Calu3 (cell line): ENCODE results near the gene SMU1. TPM values are rescaled to one million over a fixed set of nuclear protein-coding genes. Genes with fewer than 3 reads are reported as not detected.

Source experiments
- BruUV-seq: library from RNA; stranded (reverse); fragments of 400-500 nt; replicated peaks from 2 replicates; lab custom pipeline; 2021; lab: Mats Ljungman, UMichigan
- CTCF ChIA-PET: fragments of 300-600 bp; sonication (Branson Sonifier 250); formaldehyde crosslinking; loops from one replicate; lab custom pipeline; 2022; ENCODE audit warnings: antibody characterized with exemption; lab: Charles Lee
- DNase-seq: peaks from one replicate; pipeline ENCODE4 v3.0.0; 2022
- H3K27ac Mint-ChIP-seq: one replicate; pipeline ENCODE4 v1.8.0; 2022; ENCODE audit warnings: mixed read lengths; ENCODE audit not compliant: unreplicated experiment
- H3K27me3 Mint-ChIP-seq: one replicate; pipeline ENCODE4 v1.8.0; 2022; ENCODE audit warnings: mixed read lengths; ENCODE audit not compliant: unreplicated experiment
- H3K36me3 Mint-ChIP-seq: one replicate; pipeline ENCODE4 v1.8.0; 2022; ENCODE audit warnings: mild to moderate bottlenecking, moderate library complexity, mixed read lengths; ENCODE audit not compliant: insufficient read depth, unreplicated experiment
- H3K4me1 Mint-ChIP-seq: one replicate; pipeline ENCODE4 v1.8.0; 2022; ENCODE audit warnings: mild to moderate bottlenecking, low read depth, mixed read lengths; ENCODE audit not compliant: unreplicated experiment
- H3K4me3 Mint-ChIP-seq: one replicate; pipeline ENCODE4 v1.8.0; 2022; ENCODE audit warnings: mild to moderate bottlenecking, low read depth, moderate library complexity, mixed read lengths; ENCODE audit not compliant: unreplicated experiment
- H3K9me3 Mint-ChIP-seq: one replicate; pipeline ENCODE4 v1.8.0; 2022; ENCODE audit warnings: low read depth, mixed read lengths; ENCODE audit not compliant: unreplicated experiment
- intact Hi-C: fragments of 100-400 bp; cut with micrococcal nuclease; formaldehyde crosslinking; loops from one replicate; pipeline ENCODE4 v1.10.0; 2022; ENCODE audit not compliant: unreplicated experiment
- total RNA-seq: library from RNA; stranded (reverse); gene quantifications from 2 replicates; pipeline ENCODE4 v1.2.3, GENCODE V29; 2022
- TF ChIP-seq, protein P1 (sequence below): fragments of 200-600 bp; IDR thresholded peaks from one replicate; pipeline ENCODE4 v1.8.0; 2022; ENCODE audit warnings: antibody characterized with exemption; ENCODE audit not compliant: unreplicated experiment

Gene SMU1
- total RNA-seq, 1 experiment from 2014 or later, result 12.3 TPM

DNA sequence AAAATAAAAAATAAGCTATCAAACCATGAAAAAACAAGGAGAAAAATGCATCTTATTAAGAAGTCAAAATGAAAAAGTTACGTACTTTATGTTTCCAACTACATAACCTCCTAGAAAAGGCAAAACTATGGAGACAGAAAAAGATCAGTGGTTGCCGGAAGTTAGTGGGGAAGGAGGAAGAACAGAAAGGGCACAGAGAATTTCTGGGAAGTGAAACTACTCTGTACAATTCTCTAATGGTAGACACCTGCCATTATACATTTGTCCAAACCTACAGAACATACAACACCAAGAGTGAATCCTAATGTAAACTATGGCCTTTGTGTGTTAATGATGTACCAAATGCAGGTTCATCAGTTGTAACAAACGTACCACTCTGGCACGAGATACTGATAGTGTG is 25.3 kb downstream of the SMU1 start:
- intact Hi-C loops, result no loop called here
- H3K4me3 Mint-ChIP-seq, result no peak overlapping the region
- no peaks in the 10 kb centered on the region for H3K4me1 Mint-ChIP-seq
- no TSS peak for BruUV-seq
- H3K9me3 Mint-ChIP-seq, result no peaks in the 10 kb centered on the region
- CTCF ChIA-PET, result no interaction called here
- no peaks in the 10 kb centered on the region for H3K27me3 Mint-ChIP-seq
- TF ChIP-seq, protein P1, sequence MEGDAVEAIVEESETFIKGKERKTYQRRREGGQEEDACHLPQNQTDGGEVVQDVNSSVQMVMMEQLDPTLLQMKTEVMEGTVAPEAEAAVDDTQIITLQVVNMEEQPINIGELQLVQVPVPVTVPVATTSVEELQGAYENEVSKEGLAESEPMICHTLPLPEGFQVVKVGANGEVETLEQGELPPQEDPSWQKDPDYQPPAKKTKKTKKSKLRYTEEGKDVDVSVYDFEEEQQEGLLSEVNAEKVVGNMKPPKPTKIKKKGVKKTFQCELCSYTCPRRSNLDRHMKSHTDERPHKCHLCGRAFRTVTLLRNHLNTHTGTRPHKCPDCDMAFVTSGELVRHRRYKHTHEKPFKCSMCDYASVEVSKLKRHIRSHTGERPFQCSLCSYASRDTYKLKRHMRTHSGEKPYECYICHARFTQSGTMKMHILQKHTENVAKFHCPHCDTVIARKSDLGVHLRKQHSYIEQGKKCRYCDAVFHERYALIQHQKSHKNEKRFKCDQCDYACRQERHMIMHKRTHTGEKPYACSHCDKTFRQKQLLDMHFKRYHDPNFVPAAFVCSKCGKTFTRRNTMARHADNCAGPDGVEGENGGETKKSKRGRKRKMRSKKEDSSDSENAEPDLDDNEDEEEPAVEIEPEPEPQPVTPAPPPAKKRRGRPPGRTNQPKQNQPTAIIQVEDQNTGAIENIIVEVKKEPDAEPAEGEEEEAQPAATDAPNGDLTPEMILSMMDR, result no peak
- H3K36me3 Mint-ChIP-seq, result peaks cover 10% of the 10 kb centered on the region
- H3K27ac Mint-ChIP-seq, result no peak overlapping the region
- DNase-seq, result no peak

DNA sequence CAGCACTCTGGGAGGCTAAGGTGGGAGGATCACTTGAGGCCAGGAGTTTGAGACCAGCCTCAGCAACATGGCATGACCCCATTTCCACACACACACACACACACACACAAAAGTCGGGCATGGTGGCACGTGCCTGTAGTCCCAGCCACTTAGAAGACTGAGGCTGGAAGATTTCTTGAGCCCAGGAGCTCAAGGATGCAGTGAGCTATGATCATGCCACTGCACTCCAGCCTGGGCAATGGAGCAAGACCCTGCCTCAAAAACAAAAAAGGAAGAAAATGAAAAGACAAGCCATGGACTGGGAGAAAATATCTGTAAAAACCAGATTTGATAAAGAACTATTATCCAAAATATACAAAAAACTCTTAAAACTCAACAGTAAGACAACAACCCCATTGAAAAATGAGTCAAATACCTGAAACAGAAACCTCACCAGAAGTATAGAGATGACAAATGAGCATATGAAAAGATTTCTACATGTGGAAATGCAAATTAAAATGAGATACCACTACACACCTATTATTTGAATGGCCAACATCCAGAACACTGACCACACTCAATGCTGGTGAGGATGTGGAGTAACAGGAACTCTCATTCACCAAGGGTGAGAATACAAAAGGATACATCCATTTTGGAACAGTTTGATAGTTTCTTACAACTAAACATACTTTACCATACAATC is 26.7 kb downstream of the SMU1 start:
- Mint-ChIP-seq H3K4me1 (peaks cover 4% of the 10 kb centered on the region), H3K4me3 (no peak overlapping the region), H3K27me3 (no peaks in the 10 kb centered on the region), H3K9me3 (no peaks in the 10 kb centered on the region), H3K27ac (no peak overlapping the region), H3K36me3 (peaks cover 13% of the 10 kb centered on the region)
- no TSS peak for BruUV-seq
- TF ChIP-seq, protein P1, result no peak
- intact Hi-C loops, result no loop called here
- DNase-seq, result no peak
- CTCF ChIA-PET, result no interaction called here

DNA sequence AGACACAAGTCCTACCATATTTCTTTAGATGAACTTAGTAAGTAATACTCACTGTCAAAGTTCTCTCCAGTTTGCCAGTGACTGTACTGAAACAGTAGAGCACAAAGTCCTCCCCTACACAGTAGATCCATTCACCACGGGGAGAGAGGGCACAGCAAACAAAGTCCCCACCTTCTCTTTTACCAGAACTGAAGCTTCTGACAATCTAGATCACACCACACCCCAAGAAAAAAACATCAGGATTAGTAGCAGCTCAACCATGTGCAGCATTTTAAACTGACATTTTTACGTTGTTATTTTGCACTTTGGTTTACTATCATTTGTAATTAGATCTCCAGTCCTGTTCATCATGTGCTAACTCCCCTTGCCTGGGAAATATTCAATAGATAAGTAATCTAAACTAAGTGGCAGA is 28.4 kb downstream of the SMU1 start:
- intact Hi-C loops, result no loop called here
- H3K9me3 Mint-ChIP-seq, result no peaks in the 10 kb centered on the region
- no peak overlapping the region for H3K4me3 Mint-ChIP-seq
- TF ChIP-seq, protein P1, result no peak
- H3K4me1 Mint-ChIP-seq, result peaks cover 15% of the 10 kb centered on the region
- H3K27me3 Mint-ChIP-seq, result no peaks in the 10 kb centered on the region
- no peak for DNase-seq
- H3K36me3 Mint-ChIP-seq, result peaks cover 27% of the 10 kb centered on the region
- BruUV-seq, result no TSS peak
- H3K27ac Mint-ChIP-seq, result no peak overlapping the region
- CTCF ChIA-PET, result interaction anchor here (0.6 kb wide), 1 partner anchor 84 kb away, joined by 3 read pairs; no protein-coding TSS in a partner anchor

DNA sequence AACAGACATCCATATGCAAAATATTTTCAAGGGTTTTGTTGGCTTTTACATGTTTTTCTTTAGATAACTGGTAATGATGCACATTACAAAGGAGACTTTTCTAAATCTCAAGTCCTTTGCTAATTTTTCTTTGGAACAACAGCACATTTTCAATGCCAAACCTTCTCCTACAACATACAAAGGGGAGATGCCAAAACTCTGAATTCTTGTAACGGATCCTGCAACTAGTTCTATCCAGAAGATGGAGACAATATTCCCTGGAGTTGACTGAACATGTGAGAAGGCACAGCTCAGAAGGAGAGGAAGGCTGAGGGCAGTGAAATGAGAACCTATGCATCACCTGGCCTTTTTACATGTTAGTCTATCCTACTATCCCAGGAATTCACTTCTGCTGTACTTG is 30.4 kb downstream of the SMU1 start:
- Mint-ChIP-seq H3K9me3 (no peaks in the 10 kb centered on the region), H3K4me1 (peaks cover 23% of the 10 kb centered on the region), H3K27ac (no peak overlapping the region), H3K27me3 (no peaks in the 10 kb centered on the region), H3K36me3 (peaks cover 34% of the 10 kb centered on the region), H3K4me3 (no peak overlapping the region)
- BruUV-seq, result no TSS peak
- no peak for DNase-seq
- CTCF ChIA-PET, result no interaction called here
- TF ChIP-seq, protein P1, result no peak
- intact Hi-C loops, result no loop called here
